ENCODE results near the gene HEPN1.

Gene HEPN1

GRCh38 chr11:124920870-124921609, 2.0 kb downstream of the HEPN1 start:
- H3K27ac ChIP-seq, result no peak overlapping the region
- TF ChIP-seq, protein P1, sequence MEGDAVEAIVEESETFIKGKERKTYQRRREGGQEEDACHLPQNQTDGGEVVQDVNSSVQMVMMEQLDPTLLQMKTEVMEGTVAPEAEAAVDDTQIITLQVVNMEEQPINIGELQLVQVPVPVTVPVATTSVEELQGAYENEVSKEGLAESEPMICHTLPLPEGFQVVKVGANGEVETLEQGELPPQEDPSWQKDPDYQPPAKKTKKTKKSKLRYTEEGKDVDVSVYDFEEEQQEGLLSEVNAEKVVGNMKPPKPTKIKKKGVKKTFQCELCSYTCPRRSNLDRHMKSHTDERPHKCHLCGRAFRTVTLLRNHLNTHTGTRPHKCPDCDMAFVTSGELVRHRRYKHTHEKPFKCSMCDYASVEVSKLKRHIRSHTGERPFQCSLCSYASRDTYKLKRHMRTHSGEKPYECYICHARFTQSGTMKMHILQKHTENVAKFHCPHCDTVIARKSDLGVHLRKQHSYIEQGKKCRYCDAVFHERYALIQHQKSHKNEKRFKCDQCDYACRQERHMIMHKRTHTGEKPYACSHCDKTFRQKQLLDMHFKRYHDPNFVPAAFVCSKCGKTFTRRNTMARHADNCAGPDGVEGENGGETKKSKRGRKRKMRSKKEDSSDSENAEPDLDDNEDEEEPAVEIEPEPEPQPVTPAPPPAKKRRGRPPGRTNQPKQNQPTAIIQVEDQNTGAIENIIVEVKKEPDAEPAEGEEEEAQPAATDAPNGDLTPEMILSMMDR (conservative IDR thresholded peaks at IDR 0.05), result no peak
- no peak for TF ChIP-seq ZFX (IDR thresholded peaks at IDR 0.05)

- TF ChIP-seq, protein P1 (conservative IDR thresholded peaks at IDR 0.05), result no peak
- TF ChIP-seq ZFX (IDR thresholded peaks at IDR 0.05), result no peak
- H3K27ac ChIP-seq, result no peak overlapping the region
Measured at GRCh38 chr11:124922831-124923230, 3.8 kb downstream of the HEPN1 start.

GRCh38 chr11:124923296-124923695, 4.2 kb downstream of the HEPN1 start:
- no peak for TF ChIP-seq ZFX (IDR thresholded peaks at IDR 0.05)
- TF ChIP-seq, protein P1 (conservative IDR thresholded peaks at IDR 0.05), result no peak
- no peak overlapping the region for H3K27ac ChIP-seq

DNA sequence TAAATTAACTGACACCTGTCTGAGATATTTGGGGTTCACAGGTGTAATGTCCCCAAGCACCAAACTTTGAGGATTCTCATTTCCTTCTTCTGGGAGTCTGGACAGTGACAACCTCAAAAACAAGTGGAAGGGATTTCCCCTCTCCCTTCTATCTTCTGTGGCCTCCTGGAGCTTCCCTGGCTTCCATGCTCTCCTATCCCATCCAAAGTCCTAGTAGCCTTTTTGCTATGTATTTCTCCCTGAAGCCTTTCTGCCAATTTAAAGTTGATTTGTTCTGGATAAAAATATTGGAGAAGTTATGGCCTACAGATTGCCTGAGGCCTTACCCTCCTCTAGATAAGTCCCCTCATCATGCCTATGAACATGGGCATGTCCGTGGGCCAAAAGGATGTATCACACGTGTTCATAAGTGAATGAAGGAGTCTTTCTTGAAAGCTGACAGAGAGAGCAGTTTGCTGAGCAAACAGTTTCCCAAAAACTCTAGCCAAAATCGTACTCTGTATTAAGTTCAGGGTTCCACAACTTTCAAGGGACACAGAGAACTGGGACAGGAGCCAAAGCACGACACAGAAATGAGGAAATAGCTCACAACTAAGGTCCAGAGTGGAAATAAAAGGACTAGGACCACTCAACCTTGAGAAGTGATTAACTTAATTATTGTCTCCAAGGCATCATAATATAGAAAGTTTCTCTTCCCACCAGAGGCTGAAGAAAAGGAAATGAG, 10.1 kb downstream of the HEPN1 start:
- peak overlapping the region; percentile 18; the same call in 1 of the 2 replicates for H3K27ac ChIP-seq
- TF ChIP-seq, protein P1 (conservative IDR thresholded peaks at IDR 0.05), result no peak
- no peak for TF ChIP-seq ZFX (IDR thresholded peaks at IDR 0.05)

- no peak for TF ChIP-seq ZFX (IDR thresholded peaks at IDR 0.05)
- TF ChIP-seq, protein P1 (conservative IDR thresholded peaks at IDR 0.05), result no peak
- H3K27ac ChIP-seq, result peak overlapping the region; percentile 29; the same call in 1 of the 2 replicates
Measured at GRCh38 chr11:124930799-124931198, 11.7 kb downstream of the HEPN1 start.

DNA sequence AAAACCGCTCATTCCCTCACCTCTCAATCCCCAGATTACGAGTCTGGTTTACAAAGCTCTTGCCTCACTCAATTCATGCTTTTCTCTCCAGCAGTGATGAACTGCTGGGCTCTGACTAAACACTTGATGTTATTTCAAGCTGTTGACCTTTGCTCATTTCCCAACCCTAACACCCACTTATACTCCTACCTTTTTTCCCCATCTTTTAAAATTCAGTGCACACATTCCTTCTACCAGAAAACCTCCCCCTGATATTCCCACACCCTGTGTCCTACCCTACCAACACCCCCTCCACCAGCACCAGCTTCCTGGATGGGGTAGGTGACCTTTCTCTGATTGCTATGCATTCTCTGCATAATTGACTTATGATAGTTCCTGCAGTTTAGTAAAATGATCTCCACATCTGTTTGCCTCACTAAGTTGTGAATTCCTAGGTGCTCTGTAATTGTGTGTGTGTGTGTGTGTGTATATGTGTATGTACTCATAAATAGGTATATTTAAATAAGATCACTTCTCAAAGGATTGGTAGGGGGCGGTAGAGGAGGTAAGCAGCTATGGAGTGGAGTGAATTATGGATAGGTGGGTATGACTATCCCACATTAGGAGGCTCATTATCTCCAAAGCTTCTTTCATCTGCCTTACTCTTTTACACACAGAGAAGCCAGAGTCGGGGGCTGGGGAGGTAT, 16.0 kb downstream of the HEPN1 start:
- TF ChIP-seq, protein P1 (conservative IDR thresholded peaks at IDR 0.05), result 0 out of 2 replicates have a peak, but pooled peaks have one; percentile 19
- TF ChIP-seq ZFX (IDR thresholded peaks at IDR 0.05), result no peak
- H3K27ac ChIP-seq, result no peak overlapping the region
